OCI-LY1 (cell line): ENCODE measurements around the gene TNFSF15.

ENCODE experiments used
- H2AFZ ChIP-seq: fragments of 200-600 bp; sonication (generic), shearing (Covaris generic); 2 replicates; pipeline ENCODE4 v1.6.0; 2014; ENCODE audit warnings: antibody characterized with exemption, mild to moderate bottlenecking, low read length
- H3F3A ChIP-seq: fragments of 200-600 bp; sonication (generic), shearing (Covaris generic); 2 replicates; pipeline ENCODE4 v1.6.0; 2014; ENCODE audit warnings: mild to moderate bottlenecking, antibody characterized with exemption, low read length, moderate library complexity; ENCODE audit not compliant: insufficient read depth
- H3K27ac ChIP-seq: fragments of 200-600 bp; sonication (generic); 2 replicates; pipeline ENCODE4 v1.5.1; 2014; ENCODE audit warnings: low read length, mixed run types, mild to moderate bottlenecking, low read depth; ENCODE audit not compliant: poor library complexity, severe bottlenecking
- H3K27me3 ChIP-seq: fragments of 200-600 bp; sonication (generic); 2 replicates; pipeline ENCODE4 v1.6.0; 2014; ENCODE audit warnings: antibody characterized with exemption, mild to moderate bottlenecking, low read length, moderate library complexity; ENCODE audit not compliant: insufficient read depth
- H3K36me3 ChIP-seq: fragments of 200-600 bp; sonication (generic); 2 replicates; pipeline ENCODE4 v1.6.1; 2014; ENCODE audit warnings: mild to moderate bottlenecking, antibody characterized with exemption, low read length, moderate library complexity, mixed read lengths; ENCODE audit not compliant: insufficient read depth
- H3K4me1 ChIP-seq: fragments of 200-600 bp; sonication (generic); 2 replicates; pipeline ENCODE4 v1.5.1; 2014; ENCODE audit warnings: mild to moderate bottlenecking, low read length, moderate library complexity; ENCODE audit not compliant: insufficient read depth, severe bottlenecking
- H3K4me2 ChIP-seq: fragments of 200-600 bp; sonication (generic), shearing (Covaris generic); 2 replicates; pipeline ENCODE4 v1.6.1; 2014; ENCODE audit warnings: low read length
- H3K4me3 ChIP-seq: fragments of 200-600 bp; sonication (generic); 2 replicates; pipeline ENCODE4 v1.5.1; 2014; ENCODE audit warnings: low read length, low read depth, mild to moderate bottlenecking, mixed read lengths; ENCODE audit not compliant: poor library complexity, severe bottlenecking
- H3K79me2 ChIP-seq: fragments of 200-600 bp; shearing (Covaris generic); 2 replicates; pipeline ENCODE4 v1.6.1; 2016; ENCODE audit warnings: mixed run types, low read length, mixed read lengths; ENCODE audit not compliant: insufficient read depth
- H3K9ac ChIP-seq: fragments of 200-600 bp; sonication (generic), shearing (Covaris generic); 2 replicates; pipeline ENCODE4 v1.6.1; 2014; ENCODE audit warnings: mild to moderate bottlenecking, low read length, mixed read lengths
- H3K9me2 ChIP-seq: fragments of 200-600 bp; sonication (generic), shearing (Covaris generic); 2 replicates; pipeline ENCODE4 v1.6.1; 2014; ENCODE audit warnings: low read depth, mild to moderate bottlenecking, low read length, mixed read lengths
- H3K9me3 ChIP-seq: fragments of 200-600 bp; shearing (Covaris generic); 2 replicates; pipeline ENCODE4 v1.6.1; 2014; ENCODE audit warnings: low read length, mixed read lengths
- H4K20me1 ChIP-seq: fragments of 200-600 bp; sonication (generic), shearing (Covaris generic); 2 replicates; pipeline ENCODE4 v1.6.0; 2016; ENCODE audit warnings: mild to moderate bottlenecking, low read length; ENCODE audit not compliant: insufficient read depth
- CTCF ChIP-seq: fragments of 200-600 bp; sonication (generic), shearing (Covaris generic); IDR thresholded peaks from 2 replicates; pipeline ENCODE4 v1.5.1; 2017; ENCODE audit warnings: mild to moderate bottlenecking, antibody characterized with exemption, low read length, moderate library complexity, mixed read lengths
- EZH2 ChIP-seq: fragments of 200-600 bp; sonication (generic), shearing (Covaris generic); IDR thresholded peaks from 2 replicates; pipeline ENCODE4 v1.8.0; 2017; ENCODE audit warnings: borderline replicate concordance, mixed run types, mild to moderate bottlenecking, antibody characterized with exemption, low read length, moderate library complexity, mixed read lengths

The TNFSF15 gene

GRCh38 chr9:114828303-114828650 is 22.4 kb upstream of the TNFSF15 start:
- H3K79me2 ChIP-seq, result no peaks in the 10 kb centered on the region
- no peaks in the 10 kb centered on the region for H3K9me2 ChIP-seq
- H2AFZ ChIP-seq, result no peak overlapping the region
- no peak overlapping the region for H3K4me3 ChIP-seq
- no peak overlapping the region for H3K27ac ChIP-seq
- H3K4me2 ChIP-seq, result no peak overlapping the region
- TF ChIP-seq CTCF, result no peak
- TF ChIP-seq EZH2, result no peak
- no peaks in the 10 kb centered on the region for H4K20me1 ChIP-seq
- no peak overlapping the region for H3K9ac ChIP-seq
- H3K27me3 ChIP-seq, result no peaks in the 10 kb centered on the region
- no peaks in the 10 kb centered on the region for H3K4me1 ChIP-seq
- H3K36me3 ChIP-seq, result no peaks in the 10 kb centered on the region
- H3F3A ChIP-seq, result no peaks in the 10 kb centered on the region
- 0 out of 2 replicates have a peak, but pooled peaks cover 3% of the 10 kb centered on the region for H3K9me3 ChIP-seq

- H2AFZ ChIP-seq, result no peak overlapping the region
- no peaks in the 10 kb centered on the region for H3K79me2 ChIP-seq
- no peak overlapping the region for H3K4me3 ChIP-seq
- H3K4me2 ChIP-seq, result no peak overlapping the region
- no peaks in the 10 kb centered on the region for H3K27me3 ChIP-seq
- TF ChIP-seq EZH2, result no peak
- TF ChIP-seq CTCF, result no peak
- no peaks in the 10 kb centered on the region for H3K9me2 ChIP-seq
- H3K4me1 ChIP-seq, result no peaks in the 10 kb centered on the region
- 0 out of 2 replicates have a peak, but pooled peaks cover 3% of the 10 kb centered on the region for H3K9me3 ChIP-seq
- H4K20me1 ChIP-seq, result no peaks in the 10 kb centered on the region
- H3K9ac ChIP-seq, result no peak overlapping the region
- no peaks in the 10 kb centered on the region for H3K36me3 ChIP-seq
- H3K27ac ChIP-seq, result no peak overlapping the region
- H3F3A ChIP-seq, result no peaks in the 10 kb centered on the region
Observed at GRCh38 chr9:114827641-114828302, 21.9 kb upstream of the TNFSF15 start.

GRCh38 chr9:114826431-114826830 is 20.6 kb upstream of the TNFSF15 start:
- TF ChIP-seq CTCF, result no peak
- TF ChIP-seq EZH2, result no peak
- H3K9me2 ChIP-seq, result no peaks in the 10 kb centered on the region
- H3K4me1 ChIP-seq, result no peaks in the 10 kb centered on the region

More at GRCh38 chr9:114826431-114826830, 20.6 kb upstream of the TNFSF15 start:
- no peaks in the 10 kb centered on the region for H3K9me3 ChIP-seq
- no peak overlapping the region for H3K9ac ChIP-seq
- no peaks in the 10 kb centered on the region for H4K20me1 ChIP-seq
- no peak overlapping the region for H3K27ac ChIP-seq
- H3F3A ChIP-seq, result no peaks in the 10 kb centered on the region
- no peaks in the 10 kb centered on the region for H3K79me2 ChIP-seq
- H2AFZ ChIP-seq, result no peak overlapping the region
- no peak overlapping the region for H3K4me2 ChIP-seq
- H3K36me3 ChIP-seq, result no peaks in the 10 kb centered on the region
- no peaks in the 10 kb centered on the region for H3K27me3 ChIP-seq
- H3K4me3 ChIP-seq, result no peak overlapping the region
